GM21529 (cell line): ENCODE results near the gene NEDD8.

Experiments used
- ATAC-seq: cut with Tn5 transposase; IDR thresholded peaks from one replicate; pipeline ENCODE4 v1.9.1; 2021; ENCODE audit not compliant: unreplicated experiment

NEDD8 gene

DNA sequence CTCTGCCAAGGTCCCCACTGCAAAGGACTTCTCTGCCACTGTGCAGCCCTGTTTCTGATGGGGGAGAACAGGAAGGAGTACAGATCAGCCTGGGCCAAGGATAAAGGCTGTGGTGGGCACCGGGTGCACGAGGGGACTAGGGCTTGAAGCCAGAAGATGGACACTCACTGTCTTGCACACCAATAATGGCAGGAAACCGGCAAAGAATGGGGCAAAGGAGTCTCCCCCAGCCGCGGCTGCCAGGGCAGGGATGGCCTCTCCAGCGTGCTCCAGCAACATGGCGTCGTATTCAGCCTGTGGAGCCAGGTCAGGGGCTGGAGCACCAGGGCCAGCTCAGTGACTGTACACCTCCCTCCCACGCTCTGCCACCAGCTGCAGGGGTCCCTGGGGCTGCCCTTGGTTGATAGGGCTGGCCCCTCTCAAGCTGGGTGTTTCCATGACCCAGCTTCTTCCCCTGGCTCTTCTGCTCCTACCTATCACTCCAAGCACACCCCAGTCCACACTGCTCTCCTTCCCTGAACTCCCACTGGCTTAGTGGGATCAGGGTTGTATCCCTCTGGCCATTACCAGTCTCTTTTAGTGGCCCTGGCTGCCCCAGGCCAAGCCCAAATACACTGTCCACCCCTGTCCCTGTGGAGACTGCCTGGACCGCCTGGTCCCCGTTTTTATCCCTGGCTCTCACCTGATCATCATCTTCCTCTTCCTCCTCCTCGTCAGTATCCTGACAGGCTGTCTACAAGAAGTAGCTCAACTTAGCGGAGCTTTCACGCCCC lies 49.9 kb downstream of the NEDD8 start:
- no peak for ATAC-seq

DNA sequence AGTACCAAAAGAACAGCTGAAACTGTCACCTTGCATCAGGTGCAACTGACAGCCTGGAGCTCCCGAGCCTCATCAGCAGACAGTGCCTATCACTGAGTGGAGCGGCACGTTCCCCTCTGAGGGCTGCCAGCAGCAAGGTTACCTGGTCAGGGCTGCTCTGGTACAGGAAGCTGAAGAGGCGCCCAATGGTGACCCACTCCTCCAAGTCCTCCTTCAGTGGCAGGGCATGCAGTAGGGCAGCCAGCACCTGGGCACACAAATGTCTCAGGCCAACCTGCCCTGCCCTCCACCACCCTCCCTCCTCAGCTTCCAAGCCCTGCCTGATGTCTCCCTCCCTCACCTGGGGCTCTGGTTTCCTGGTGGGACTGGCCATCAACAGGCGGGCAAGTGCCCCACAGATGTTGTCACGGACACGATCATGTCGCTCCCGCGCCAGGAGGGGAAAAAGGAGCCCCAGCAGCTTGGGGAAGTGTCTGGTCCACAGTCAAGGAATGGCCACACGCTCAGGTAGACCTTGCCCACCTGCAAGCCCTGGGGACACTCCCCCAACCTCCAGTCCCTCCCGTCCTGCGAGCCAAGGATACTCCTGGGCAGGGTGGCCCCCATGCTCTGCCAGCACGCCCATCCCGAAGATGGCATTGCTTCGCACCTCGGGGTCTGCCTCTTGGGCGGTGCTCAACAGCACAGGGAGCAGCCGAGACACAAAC lies 50.6 kb downstream of the NEDD8 start:
- ATAC-seq: no peak

DNA sequence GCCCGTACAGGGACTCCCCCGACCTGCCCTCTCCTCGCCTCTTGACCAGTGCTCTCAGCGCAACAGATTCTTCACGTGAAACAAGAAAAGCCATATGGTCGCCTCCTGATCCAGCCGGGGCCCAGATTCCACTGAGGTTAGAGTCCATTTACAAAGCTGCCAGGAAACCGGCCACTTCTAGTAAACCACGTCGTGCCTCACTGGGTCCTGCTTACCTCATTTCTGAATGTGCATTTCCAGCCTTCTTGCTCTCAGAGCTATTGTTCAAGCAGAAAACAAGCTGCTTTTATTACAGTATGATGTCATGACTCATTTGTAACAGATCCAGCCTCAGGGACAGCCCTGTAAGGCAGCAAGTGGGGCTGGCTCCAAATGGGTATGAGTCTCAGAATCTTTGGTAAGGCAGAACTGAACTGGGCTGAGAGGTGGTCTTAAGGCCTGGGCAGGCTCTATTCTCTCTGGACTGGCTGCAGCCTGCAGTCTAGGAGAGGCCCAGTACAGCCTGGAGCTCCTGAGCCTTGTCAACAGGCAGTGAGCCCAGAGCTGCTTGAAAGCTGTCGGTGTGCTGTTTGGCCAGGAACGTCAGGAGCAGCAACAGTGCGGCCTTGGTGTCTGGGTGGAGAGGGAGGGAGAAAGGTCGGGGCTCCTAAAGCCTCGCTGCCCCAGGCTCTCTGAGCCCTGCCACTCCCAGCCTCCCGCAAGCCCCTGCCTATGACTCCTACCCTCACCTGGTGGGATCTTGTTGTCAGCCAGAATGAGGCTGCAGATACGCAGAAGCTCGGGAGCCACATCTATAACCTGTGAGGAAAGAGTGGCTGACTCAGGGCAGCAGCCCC lies 52.0 kb downstream of the NEDD8 start:
- ATAC-seq: no peak

DNA sequence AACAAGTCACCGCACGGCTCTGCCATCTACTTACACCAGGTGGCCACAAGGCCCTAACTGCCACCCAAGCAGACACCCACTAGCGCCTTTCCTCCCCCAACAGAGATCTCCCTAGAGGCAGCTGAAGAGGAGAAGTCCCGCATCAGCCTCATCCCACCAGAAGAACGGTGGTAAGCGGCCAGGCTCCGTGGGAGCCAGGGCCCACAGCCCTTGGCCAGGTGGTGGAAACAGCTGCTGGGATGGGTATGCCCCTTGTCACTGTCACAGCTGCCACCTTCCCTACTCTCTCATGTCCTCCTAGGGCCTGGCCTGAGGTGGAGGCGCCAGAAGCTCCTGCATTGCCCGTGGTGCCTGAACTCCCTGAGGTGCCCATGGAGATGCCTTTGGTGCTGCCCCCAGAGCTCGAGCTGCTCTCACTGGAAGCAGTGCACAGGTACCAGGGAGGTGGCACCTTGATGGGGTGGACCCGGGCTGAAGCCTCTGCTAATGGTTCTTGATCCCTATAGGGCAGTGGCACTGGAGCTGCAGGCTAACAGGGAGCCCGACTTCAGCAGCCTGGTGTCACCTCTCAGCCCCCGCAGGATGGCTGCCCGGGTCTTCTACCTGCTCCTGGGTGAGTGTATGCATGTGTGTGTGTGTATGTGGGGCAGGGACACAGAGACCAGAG lies 52.7 kb downstream of the NEDD8 start:
- no peak for ATAC-seq

DNA sequence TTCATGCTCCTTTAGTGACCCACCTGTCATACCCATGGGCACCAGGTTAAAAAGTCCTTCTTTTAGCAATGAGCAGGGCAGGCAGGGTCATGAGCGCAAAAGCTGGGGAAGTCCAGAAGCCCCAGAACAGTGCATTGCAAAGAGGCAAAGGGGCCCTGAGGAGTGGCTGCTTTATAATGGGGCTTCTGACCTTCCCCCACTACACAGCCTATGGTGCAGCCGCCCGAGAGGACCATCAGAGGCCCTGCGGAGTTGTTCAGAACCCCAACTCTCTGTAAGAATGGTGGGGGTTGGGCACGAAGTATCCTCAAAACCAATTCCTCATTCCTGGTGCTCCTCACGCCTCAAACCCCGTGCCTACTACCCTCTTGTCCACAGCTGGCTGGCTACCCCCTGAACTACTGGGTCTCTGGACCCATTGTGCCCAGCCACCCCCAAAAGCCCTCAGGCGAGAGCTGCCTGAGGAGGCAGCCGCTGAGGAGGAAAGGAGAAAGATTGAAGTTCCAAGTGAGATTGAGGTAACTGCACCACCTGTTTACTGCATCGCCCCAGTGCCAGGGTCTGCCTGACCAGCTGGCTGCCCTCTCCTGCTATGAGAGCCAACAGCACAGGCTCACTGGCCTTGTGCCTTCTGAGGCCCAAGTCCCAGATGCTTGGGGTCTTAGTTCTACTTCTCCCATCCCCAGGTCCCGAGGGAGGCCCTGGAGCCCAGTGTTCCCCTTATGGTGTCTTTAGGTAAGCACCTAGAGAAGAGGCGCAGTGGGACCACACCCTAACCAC lies 53.6 kb downstream of the NEDD8 start:
- ATAC-seq: no peak

DNA sequence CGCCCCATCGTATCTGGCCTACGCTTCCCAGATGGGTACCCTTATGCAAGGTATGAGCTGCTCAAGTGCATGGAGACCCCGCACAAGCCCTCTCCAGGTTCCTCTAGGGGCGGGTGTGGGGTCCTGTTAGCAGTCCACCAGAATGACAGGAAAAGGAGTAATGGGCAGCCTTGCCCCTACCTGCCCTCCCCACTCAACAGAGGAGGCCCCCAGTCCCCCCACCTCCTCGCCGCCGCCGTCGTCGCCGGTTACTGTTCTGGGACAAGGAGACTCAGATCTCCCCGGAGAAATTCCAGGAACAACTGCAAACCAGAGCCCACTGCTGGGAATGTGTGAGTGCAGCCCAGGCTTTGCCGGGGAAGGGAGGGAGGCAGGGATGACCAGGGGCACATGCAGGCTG lies 54.3 kb downstream of the NEDD8 start:
- ATAC-seq: no peak

DNA sequence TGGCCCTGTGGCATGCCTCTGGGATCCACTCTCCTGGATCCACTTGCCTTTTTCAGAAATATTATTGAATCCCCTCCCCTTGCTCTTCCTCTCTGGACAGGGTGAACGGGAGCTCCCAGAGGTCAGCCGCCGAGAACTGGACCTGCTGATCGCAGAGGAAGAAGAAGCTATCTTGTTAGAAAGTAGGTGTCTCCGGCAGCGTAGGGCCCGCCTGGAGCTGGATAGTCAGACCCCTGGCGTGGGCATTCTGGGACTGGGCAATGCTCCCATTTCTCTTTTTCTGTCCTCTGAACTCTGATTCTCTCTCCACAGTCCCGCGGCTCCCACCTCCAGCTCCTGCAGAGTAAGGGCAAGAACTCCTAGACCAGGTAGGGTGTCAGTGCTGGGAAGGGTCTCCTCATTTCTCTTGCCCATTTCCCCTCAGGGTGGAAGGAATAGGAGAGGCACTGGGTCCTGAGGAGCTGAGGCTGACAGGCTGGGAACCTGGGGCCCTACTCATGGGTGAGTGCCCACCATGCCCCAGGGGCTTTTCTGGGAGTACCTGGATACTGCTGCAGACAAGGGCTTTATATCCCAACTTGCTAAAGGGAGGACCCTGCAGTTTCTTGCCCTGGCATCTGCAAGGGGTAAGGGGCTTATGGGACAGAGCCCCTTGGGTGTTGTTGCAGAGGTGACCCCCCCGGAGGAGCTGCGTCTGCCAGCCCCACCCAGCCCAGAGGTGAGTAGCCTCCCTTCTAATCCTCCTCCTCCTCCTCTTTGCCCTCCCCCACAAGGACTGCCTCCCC lies 54.9 kb downstream of the NEDD8 start:
- no peak for ATAC-seq

DNA sequence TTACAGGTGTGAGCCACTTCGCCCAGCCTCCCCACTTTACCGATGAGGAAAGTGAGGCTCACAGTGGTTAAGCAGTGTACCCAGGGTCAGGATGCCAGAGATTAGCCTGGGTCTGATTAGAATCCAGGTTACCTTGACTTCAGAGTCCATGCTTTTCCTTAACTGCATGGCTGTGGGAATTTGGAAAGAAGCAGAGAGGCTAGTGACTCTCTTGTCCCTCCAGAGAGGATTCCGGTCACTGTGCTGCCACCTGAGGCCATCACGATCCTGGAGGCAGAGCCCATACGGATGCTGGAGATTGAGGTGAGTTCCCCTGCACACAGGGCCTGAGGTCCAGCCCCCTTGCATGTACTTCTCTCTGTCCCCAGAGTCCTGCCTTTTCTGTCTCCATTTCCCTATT lies 55.6 kb downstream of the NEDD8 start:
- no peak for ATAC-seq

DNA sequence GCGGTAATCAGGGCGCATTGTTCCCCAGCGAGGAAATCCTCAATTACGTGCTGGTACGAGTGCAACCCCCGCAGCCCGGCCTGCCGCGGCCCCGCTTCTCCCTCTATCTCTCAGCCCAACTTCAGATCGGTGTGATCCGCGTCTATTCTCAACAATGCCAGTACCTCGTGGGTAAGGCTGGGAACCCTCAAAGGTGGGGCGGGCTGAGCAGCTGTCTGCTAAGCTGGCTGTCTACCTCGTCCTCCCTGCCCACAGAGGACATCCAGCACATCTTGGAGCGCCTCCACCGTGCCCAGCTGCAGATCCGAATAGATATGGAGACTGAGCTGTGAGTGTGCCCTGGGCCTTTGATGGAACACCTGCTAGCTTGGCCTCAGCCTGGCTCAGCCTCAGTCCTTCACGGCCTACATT lies 59.3 kb downstream of the NEDD8 start:
- no peak for ATAC-seq

DNA sequence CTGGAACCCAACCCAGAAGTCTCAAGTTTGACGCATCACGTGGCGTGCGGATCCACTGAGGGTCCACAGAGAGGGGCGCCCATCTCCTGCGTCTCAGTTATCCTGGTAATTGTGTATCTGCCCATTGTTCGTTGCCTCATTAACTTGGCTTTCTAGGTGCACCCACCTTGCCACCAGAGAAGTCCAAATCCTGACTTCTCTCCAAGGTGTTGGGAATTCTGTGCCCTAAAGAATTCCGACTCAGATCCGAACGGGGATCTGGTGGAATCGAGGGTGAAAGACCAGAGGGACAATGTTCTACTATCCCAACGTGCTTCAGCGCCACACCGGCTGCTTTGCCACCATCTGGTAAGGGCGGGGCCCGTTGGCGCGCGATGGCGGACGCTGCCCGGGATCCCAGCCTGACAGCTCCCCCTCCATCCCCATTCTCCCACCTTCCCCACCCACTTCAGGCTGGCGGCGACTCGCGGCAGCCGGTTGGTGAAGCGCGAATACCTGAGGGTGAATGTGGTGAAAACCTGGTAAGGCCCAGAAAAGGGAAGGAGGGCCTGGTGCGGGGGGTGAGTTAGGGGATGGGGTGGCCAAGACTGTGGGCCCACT lies 59.8 kb downstream of the NEDD8 start:
- no peak for ATAC-seq

DNA sequence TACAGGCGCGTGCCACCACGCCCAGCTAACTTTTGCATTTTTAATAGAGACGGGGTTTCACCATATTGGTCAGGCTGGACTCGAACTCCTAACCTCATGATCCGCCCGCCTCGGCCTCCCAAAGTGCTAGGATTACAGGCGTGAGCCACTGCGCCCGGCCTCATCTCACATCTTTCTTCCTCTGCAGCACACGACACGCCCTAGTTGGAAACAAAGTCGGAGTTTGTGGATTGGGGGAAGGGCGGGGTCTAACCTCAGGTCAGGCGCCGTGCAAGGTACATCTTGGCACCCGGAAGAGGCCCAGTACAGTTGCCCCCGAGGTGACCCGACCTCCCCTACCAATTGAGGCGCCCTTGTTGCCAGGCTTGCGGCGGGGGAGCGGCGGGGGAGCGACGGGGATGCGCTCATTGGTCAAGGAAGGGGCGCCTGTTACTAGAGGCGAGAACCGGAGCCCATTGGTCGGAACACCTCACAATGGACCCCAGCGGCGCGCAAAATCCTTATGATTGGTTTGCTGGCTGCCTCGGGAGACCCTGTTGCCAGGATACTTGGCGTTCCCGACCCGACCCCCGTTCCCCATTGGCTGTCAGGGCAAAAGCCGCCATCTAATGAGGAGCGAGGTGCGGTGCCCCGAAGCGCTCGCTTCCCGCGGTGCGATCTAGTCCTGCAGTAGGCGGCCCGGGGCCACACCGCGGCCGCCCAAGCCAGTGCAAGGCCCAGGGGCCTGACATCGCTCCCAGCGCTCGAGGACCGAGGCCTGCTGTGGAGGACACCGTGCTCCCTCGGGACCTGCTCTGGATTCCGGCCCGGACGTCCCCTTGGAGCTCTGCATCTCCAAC lies 60.5 kb downstream of the NEDD8 start, which contains the start of gene REC8:
Gene REC8 (plus strand): TSS at position 659 of the 839 bp plus-strand sequence. CDS start 473 bp downstream, outside the sequence.
- peak; percentile 86 for ATAC-seq

DNA sequence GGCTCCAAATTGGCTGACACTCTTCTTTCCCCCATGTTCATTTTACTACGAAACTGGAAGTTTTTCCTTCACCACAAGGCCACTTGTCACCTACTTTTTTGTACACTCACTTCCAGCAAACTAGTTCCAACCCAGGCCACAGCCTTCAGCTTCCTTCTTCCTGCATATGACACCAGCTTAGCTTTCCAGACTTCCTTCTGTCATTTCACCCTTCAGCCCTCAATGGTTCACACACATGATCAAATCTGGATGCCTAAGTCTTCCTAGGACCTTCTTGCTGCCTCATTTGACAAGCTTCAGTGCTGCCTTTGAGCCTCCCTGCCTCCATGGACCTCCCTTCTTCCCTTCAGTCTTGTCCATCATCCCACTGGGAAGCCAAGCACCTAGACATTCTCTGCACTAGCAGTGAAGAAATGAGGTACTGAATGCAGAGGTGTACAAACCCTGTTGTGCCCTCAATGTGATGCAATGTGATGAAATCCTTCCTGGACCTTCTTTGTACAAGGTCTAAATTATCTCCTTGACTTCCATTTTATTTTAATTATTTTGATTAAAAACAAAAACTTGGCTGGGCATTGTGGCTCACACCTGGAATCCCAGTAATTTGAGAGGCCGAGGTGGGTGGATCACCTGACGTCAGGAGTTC lies 64.6 kb downstream of the NEDD8 start:
- ATAC-seq: no peak
